Activated naive CD8-positive, alpha-beta T cell treated with anti-CD3 and anti-CD28 coated beads, Interleukin-2, amount 50 U/mL, for 24 hours (primary cell): ENCODE data around the gene APOC3.

Experiments
- ATAC-seq: fragments of 150-1000 bp; cut with Tn5 transposase; one replicate; pipeline ENCODE4 v1.10.0; 2021
- DNase-seq: peaks from one replicate; pipeline ENCODE4 v3.0.0; 2021
- H3K27ac Mint-ChIP-seq: one replicate; pipeline ENCODE4 v1.8.0; 2021; ENCODE audit warnings: mild to moderate bottlenecking, mixed read lengths
- H3K27me3 Mint-ChIP-seq: one replicate; pipeline ENCODE4 v1.8.0; 2021; ENCODE audit warnings: mixed read lengths
- H3K36me3 Mint-ChIP-seq: one replicate; pipeline ENCODE4 v1.8.0; 2021; ENCODE audit warnings: low read depth, mixed read lengths
- H3K4me1 Mint-ChIP-seq: one replicate; pipeline ENCODE4 v1.8.0; 2021; ENCODE audit warnings: mixed read lengths
- H3K4me3 Mint-ChIP-seq: one replicate; pipeline ENCODE4 v1.8.0; 2021; ENCODE audit warnings: mild to moderate bottlenecking, moderate library complexity, mixed read lengths
- H3K9me3 Mint-ChIP-seq: one replicate; pipeline ENCODE4 v1.8.0; 2021; ENCODE audit warnings: mixed read lengths

APOC3 gene

GRCh38 chr11:116819049-116819448 is 10.7 kb upstream of the APOC3 start:
- Mint-ChIP-seq H3K27ac (no peak overlapping the region), H3K4me3 (no peak overlapping the region)
- no peak for ATAC-seq

GRCh38 chr11:116821050-116821918 is 8.4 kb upstream of the APOC3 start:
- ATAC-seq (no peak), DNase-seq (no peak)
- Mint-ChIP-seq H3K27ac (no peak overlapping the region), H3K4me3 (no peak overlapping the region), H3K27me3 (no peaks in the 10 kb centered on the region), H3K9me3 (no peaks in the 10 kb centered on the region), H3K36me3 (no peaks in the 10 kb centered on the region), H3K4me1 (no peaks in the 10 kb centered on the region)

More at GRCh38 chr11:116819049-116819448, 10.7 kb upstream of the APOC3 start:
- Mint-ChIP-seq H3K27me3 (no peaks in the 10 kb centered on the region), H3K4me1 (no peaks in the 10 kb centered on the region), H3K36me3 (no peaks in the 10 kb centered on the region), H3K9me3 (no peaks in the 10 kb centered on the region)
- no peak for DNase-seq

- ATAC-seq (no peak), DNase-seq (no peak)
- Mint-ChIP-seq H3K4me1 (no peaks in the 10 kb centered on the region), H3K4me3 (no peak overlapping the region), H3K27ac (no peak overlapping the region), H3K27me3 (no peaks in the 10 kb centered on the region), H3K9me3 (no peaks in the 10 kb centered on the region), H3K36me3 (no peaks in the 10 kb centered on the region)
Observed at GRCh38 chr11:116822575-116822974, 7.1 kb upstream of the APOC3 start.

- H3K27ac Mint-ChIP-seq = no peak within 1 kb of the TSS
- DNase-seq = no peak
- H3K36me3 Mint-ChIP-seq = no peaks in the 10 kb centered on the region
- no peaks in the 10 kb centered on the region for H3K27me3 Mint-ChIP-seq
- no peak for ATAC-seq
- H3K9me3 Mint-ChIP-seq = no peaks in the 10 kb centered on the region
- H3K4me1 Mint-ChIP-seq = no peaks in the 10 kb centered on the region
- no peak within 1 kb of the TSS for H3K4me3 Mint-ChIP-seq
Observed at GRCh38 chr11:116823031-116823843, 6.5 kb upstream of the APOC3 start, which contains the start of gene APOA4. TSS of gene APOA4 (minus strand) at chr11:116823304. CDS start at chr11:116823191, 113 bp downstream.

GRCh38 chr11:116825434-116825833 is 4.3 kb upstream of the APOC3 start:
- no peaks in the 10 kb centered on the region for H3K9me3 Mint-ChIP-seq
- no peaks in the 10 kb centered on the region for H3K27me3 Mint-ChIP-seq
- no peak overlapping the region for H3K4me3 Mint-ChIP-seq
- no peaks in the 10 kb centered on the region for H3K36me3 Mint-ChIP-seq
- H3K27ac Mint-ChIP-seq = no peak overlapping the region
- ATAC-seq = no peak
- no peaks in the 10 kb centered on the region for H3K4me1 Mint-ChIP-seq
- DNase-seq = no peak

GRCh38 chr11:116825854-116826750 is 3.6 kb upstream of the APOC3 start:
- no peaks in the 10 kb centered on the region for H3K27me3 Mint-ChIP-seq
- no peak for DNase-seq
- no peak for ATAC-seq
- no peaks in the 10 kb centered on the region for H3K36me3 Mint-ChIP-seq
- no peak overlapping the region for H3K27ac Mint-ChIP-seq
- no peaks in the 10 kb centered on the region for H3K9me3 Mint-ChIP-seq
- H3K4me1 Mint-ChIP-seq = no peaks in the 10 kb centered on the region
- H3K4me3 Mint-ChIP-seq = no peak overlapping the region

GRCh38 chr11:116826751-116827431 is 2.8 kb upstream of the APOC3 start:
- no peak overlapping the region for H3K4me3 Mint-ChIP-seq
- no peak overlapping the region for H3K27ac Mint-ChIP-seq
- ATAC-seq (no peak), DNase-seq (no peak)
- H3K9me3 Mint-ChIP-seq = no peaks in the 10 kb centered on the region
- no peaks in the 10 kb centered on the region for H3K36me3 Mint-ChIP-seq
- H3K27me3 Mint-ChIP-seq = no peaks in the 10 kb centered on the region
- no peaks in the 10 kb centered on the region for H3K4me1 Mint-ChIP-seq

- no peak overlapping the region for H3K4me3 Mint-ChIP-seq
- no peaks in the 10 kb centered on the region for H3K9me3 Mint-ChIP-seq
- DNase-seq (no peak), ATAC-seq (no peak)
- no peaks in the 10 kb centered on the region for H3K4me1 Mint-ChIP-seq
- no peaks in the 10 kb centered on the region for H3K27me3 Mint-ChIP-seq
- no peaks in the 10 kb centered on the region for H3K36me3 Mint-ChIP-seq
- H3K27ac Mint-ChIP-seq = no peak overlapping the region
Observed at GRCh38 chr11:116827461-116827860, 2.2 kb upstream of the APOC3 start.

- no peak overlapping the region for H3K27ac Mint-ChIP-seq
- no peak for DNase-seq
Observed at GRCh38 chr11:116828632-116829524, 829 bp upstream of the APOC3 start.

GRCh38 chr11:116830184-116830912 is 641 bp downstream of the APOC3 start:
- Mint-ChIP-seq H3K9me3 (no peaks in the 10 kb centered on the region), H3K4me3 (no peak overlapping the region), H3K36me3 (no peaks in the 10 kb centered on the region), H3K4me1 (peaks cover 4% of the 10 kb centered on the region), H3K27me3 (peaks cover 5% of the 10 kb centered on the region), H3K27ac (no peak overlapping the region)
- DNase-seq (no peak), ATAC-seq (no peak)

More at GRCh38 chr11:116828632-116829524, 829 bp upstream of the APOC3 start:
- H3K36me3 Mint-ChIP-seq = no peaks in the 10 kb centered on the region
- H3K9me3 Mint-ChIP-seq = no peaks in the 10 kb centered on the region
- H3K4me3 Mint-ChIP-seq = no peak overlapping the region
- H3K27me3 Mint-ChIP-seq = no peaks in the 10 kb centered on the region
- ATAC-seq = no peak
- H3K4me1 Mint-ChIP-seq = no peaks in the 10 kb centered on the region

- ATAC-seq (no peak), DNase-seq (no peak)
- Mint-ChIP-seq H3K27me3 (peaks cover 5% of the 10 kb centered on the region), H3K36me3 (no peaks in the 10 kb centered on the region), H3K4me3 (no peak overlapping the region), H3K27ac (no peak overlapping the region), H3K9me3 (no peaks in the 10 kb centered on the region), H3K4me1 (peaks cover 13% of the 10 kb centered on the region)
Observed at GRCh38 chr11:116831790-116832349, 2.2 kb downstream of the APOC3 start.
